Neural cell (in vitro differentiated cells): ENCODE data around the gene SLC17A9.

Experiments used
- CTCF ChIP-seq: fragments of 450-650 bp; IDR thresholded peaks from 2 replicates; pipeline ENCODE4 v1.5.1; 2014; ENCODE audit warnings: antibody characterized with exemption, mild to moderate bottlenecking, moderate library complexity; ENCODE audit not compliant: poor library complexity, severe bottlenecking
- EP300 ChIP-seq: fragments of 450-650 bp; conservative IDR thresholded peaks from 2 replicates; pipeline ENCODE4 v1.6.1; 2014; ENCODE audit warnings: antibody characterized with exemption, mild to moderate bottlenecking, moderate library complexity; ENCODE audit not compliant: poor library complexity, severe bottlenecking
- EZH2 ChIP-seq: fragments of 200-600, 300-800 bp; shearing (Covaris generic), sonication (generic); IDR thresholded peaks from 2 replicates; pipeline ENCODE4 v1.6.1; 2014; ENCODE audit warnings: antibody characterized with exemption, low read length, borderline replicate concordance, mild to moderate bottlenecking; ENCODE audit not compliant: insufficient read depth, poor library complexity, severe bottlenecking
- POLR2AphosphoS5 ChIP-seq: IDR thresholded peaks from 2 replicates; pipeline ENCODE4 v1.6.1; 2012
- RAD21 ChIP-seq: fragments of 450-650 bp; conservative IDR thresholded peaks from 2 replicates; pipeline ENCODE4 v1.6.1; 2014; ENCODE audit warnings: antibody characterized with exemption, mild to moderate bottlenecking, moderate library complexity

GRCh38 chr20:62935968-62936585 is 16.4 kb upstream of the SLC17A9 start:
- TF ChIP-seq EZH2 = no peak
- TF ChIP-seq CTCF = no peak
- no peak for TF ChIP-seq POLR2AphosphoS5
- TF ChIP-seq EP300 = no peak
- TF ChIP-seq RAD21 = no peak
